Cortex of kidney (tissue), 1 donor: ENCODE data around the gene SCTR.

Experiments
- DNase-seq: peaks from one replicate; lab custom pipeline; 2025; lab: John Stamatoyannopoulos, UW

The SCTR gene

GRCh38 chr2:119487434-119488244, 36.6 kb downstream of the SCTR start:
- DNase-seq = no peak

DNA sequence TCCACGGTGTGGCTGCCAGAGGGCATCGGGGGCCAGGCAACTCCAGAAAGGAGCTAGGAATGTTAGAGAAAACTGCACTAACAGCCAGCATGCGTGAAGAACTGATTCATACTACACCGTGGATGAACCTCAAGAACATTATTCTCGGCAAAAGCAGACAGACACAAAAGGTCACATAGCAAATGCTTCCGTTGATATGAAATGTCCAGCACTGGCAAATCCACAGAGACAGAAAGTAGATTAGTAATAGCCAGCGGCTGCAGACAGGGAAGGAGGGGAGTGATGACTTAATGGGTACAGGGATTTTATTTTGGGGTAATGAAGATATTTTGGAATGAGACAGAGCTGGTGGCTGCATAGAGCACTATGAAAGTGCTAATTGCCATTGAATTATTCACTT, 37.4 kb downstream of the SCTR start:
- no peak for DNase-seq

GRCh38 chr2:119486196-119486827, 38.0 kb downstream of the SCTR start:
- DNase-seq = no peak

DNA sequence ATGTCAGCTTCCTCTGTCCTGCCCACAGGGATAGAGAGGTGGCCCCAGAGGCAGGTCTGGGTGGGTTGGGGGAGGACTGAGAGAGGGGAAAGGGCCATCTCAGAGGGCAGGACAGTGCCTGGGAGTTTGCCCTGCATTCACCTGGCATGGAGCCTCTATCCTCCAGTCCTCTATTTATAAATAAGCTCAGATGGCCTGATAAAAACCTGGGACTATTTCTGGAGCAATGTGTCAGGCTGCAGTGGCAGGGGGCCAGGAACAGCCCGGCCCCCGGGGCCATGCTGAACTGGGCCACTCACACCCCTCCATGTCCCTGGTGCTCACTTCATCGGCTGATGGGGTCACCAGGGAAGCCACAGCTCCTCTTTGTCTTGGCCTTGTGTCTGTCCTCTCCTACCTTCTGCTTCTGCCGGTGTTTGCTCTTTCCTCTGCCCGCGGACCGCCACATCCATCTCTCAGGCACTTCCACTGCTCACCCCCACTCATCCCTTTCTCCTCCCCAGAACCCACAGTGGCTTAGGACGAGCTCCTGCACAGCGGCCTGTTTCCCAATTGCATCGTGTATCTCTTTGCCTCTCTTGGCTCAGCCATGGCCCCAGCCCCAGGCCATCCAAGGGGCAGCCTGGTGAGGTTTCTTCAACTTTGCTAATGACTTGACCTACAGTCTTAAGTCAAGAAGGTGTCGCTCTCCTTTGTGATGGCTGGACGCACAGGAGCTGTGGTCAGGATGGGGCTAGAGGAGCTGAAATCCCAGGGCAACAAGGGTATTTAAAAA, 38.8 kb downstream of the SCTR start:
- DNase-seq = no peak

DNA sequence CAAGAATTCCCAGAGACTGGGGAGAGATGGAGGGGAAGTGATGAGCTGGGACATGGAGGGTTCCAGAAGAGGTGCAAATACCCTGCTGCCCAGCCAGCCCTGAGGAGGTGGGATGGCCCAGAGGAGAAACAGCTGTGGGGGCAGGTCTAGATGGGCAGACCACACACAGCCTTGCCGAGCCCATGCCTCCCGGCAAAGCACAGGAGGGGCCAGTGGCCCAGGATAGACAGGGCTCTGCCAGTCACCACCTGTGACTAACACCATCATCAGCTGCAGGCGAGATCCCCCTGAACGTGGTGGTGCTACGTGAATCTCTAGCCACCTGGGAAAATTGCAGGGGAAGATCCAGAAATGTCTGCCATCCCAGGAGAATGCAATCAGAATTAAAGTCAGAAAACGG, 39.4 kb downstream of the SCTR start:
- DNase-seq = no peak

DNA sequence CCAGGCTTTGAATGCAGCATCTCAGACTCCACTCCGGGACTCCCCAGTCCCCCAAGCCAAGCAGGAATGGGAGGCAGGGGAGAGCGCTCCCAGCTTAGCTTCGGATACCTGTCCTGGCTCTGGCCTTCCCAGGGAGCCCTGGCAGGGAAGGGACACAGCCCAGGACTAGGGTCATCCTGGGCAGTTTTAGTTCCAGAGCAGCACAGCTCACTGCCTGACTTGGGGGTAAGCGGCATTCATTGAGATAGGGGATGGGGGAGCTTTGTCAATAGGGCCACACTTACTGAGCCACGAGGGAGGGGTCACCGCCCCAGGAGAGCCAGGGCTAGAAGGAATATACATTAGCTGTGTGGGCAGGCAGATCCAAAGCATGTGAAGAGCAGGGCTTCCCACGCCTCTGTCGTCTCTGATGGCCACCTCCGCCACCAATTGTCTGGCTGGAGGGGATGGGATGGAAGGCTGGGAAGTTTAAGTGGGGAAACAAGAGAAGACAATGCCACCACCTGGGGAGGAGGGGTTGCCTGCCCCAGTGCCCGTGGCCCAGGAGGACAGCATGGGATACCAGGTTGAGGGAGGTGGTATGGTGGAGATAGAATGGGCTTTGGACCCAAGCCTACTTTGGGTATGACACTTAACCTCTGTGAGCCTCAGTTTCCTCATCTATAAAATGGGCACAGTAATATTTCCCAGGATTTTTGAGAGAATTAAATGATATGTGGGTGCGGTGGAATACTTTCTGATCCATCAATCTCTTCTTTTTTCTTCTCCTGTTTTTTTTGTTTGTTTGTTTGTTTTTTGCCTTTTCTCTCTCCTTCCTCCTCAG, 40.2 kb downstream of the SCTR start:
- no peak for DNase-seq

GRCh38 chr2:119483395-119483753, 40.9 kb downstream of the SCTR start:
- no peak for DNase-seq

GRCh38 chr2:119482481-119483394, 41.5 kb downstream of the SCTR start:
- no peak for DNase-seq

- no peak for DNase-seq
Observed at GRCh38 chr2:119481501-119482455, 42.5 kb downstream of the SCTR start.

DNA sequence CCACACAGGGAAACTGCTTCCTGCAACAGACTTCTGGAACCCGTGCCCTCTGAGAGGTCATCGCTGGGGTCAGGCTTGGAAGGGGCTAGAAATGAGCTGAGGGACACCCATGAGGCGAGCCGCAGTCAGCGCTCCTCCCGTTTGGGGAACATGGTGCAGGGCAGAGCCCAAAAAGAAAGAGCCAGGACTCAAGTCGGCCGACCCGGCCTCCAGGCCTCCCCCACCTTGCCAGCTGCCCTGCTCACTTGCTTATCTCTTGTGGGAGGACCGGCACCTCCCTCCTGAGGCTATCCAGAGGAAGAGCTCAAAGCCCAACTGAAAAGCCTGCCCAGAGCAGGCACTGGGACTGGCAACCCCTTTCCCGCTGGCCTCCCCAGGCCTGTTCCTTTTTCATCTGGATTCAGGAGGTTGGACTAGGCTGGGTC, 43.6 kb downstream of the SCTR start:
- no peak for DNase-seq

DNA sequence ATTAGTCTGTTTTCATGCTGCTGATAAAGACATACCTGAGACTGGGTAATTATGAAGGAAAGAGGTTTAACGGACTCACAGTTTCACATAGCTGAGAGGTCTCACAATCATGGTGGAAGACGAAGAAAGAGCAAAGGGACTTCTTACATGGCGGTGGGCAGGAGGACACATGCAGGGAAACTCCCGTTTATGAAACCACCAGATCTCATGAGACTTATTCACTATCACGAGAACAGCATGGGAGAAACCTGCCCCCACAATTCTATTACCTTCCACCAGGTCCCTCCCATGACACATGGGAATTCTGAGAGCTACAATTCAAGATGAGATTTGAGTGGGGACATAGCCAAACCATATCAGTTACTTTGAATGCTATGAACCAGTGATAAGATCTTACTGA, 44.1 kb downstream of the SCTR start:
- no peak for DNase-seq

DNA sequence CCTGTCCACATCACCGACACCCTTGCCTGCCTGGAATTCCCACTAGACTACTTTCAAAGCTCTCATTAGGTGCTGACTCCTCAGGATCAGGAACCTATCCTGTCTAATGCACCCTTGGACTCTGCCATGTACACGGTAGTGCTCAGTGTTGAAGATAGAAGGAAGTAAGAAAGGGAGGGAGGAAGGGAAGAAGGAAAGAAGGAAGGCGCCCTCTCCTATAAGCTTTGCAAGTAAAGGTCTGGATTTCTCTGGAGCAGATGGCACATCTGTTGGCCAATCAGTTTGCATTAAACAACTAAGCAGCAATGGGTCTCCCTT, 45.3 kb downstream of the SCTR start:
- no peak for DNase-seq

GRCh38 chr2:119478188-119478977, 45.9 kb downstream of the SCTR start:
- DNase-seq = no peak

DNA sequence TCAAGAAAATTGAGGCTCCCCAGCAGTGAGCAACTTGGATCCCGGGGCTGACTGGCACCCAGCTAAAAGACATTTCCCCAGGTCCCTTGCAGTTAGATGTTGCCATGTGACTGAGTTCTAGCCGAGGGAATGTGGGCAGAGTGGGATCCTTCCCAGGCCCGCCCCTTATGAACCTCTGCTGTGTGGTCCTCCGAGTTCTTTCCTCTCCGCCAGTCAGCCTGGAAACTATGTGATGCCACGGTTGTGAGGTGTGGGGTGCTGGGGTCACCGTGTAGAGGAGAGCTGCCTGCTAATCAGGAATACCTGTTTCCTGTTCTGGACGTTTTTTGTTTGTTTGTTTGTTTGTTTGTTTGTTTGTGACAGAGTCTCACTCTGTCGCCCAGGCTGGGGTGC, 47.2 kb downstream of the SCTR start:
- DNase-seq = no peak

DNA sequence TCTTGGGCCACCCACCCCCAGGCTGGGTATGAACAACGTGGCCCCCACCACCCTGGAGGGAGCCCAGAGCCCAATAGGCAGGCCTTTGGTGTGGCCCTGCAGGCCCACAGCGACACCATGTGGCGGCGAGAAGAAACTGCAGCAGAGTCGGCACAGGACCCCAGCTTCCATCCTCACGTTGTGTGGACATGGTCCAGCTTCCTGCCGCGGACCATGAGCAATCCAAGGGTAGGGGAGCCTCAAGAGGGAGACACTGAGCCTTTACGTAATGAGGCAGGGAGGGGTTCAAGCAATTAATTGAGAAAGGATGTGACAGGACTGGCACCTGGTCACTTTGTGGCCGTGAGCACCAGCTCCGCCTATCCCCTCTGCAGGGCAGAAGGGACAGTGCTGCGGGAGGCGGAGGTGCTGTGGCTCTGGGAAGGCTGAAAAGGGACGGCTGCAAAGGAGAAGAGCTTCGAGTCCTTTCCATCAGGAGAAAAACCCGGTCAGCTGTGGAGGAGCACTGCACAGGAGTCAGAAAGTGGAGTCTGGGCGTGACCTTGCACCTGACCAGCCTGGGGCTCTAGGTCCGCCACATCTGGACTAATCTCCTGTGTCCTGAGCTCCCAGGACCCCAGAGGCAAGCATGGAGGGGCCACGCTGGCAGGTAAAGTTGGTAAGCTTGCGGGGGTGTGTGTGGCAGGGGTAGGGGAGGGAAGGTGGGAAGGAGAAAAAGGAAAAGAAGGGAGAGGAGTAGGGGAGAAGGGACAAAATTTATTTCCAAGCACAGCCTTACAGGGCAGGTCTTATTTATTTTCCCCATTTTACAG, 47.8 kb downstream of the SCTR start:
- no peak for DNase-seq

DNA sequence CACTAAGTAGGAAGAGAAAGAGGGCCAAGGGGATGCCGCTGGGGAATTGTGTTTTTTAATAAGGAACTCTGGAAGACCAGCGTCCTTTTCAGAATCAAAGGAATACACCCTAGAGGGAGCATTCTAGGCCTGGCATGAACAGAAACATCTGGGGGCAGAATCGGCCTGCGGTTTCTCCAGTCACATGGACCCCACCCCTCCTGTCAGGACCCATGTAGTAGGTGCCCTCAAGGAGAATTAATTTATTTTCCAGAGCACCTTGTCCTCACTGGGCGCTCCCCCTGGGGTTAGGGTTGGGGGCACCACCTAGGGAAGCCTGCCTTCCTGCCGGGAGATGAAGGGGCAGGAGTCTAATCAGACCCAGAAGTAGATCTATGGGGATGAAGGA, 48.4 kb downstream of the SCTR start:
- no peak for DNase-seq

GRCh38 chr2:119475225-119475856, 48.9 kb downstream of the SCTR start:
- DNase-seq = no peak
